SU-DHL-6 (cell line): ENCODE measurements around the gene NTF4.
A peak's percentile ranks its signal among the peaks of the same experiment; 100 is the strongest.
"Not testable (repeated sequence)": the region's sequence is repeated elsewhere in the genome, so short reads cannot be mapped to it uniquely, and the experiment has no call there.

Experiments
- H2AFZ ChIP-seq: fragments of 200-600 bp; sonication (generic); 2 replicates; pipeline ENCODE4 v1.6.1; 2014; ENCODE audit warnings: low read depth, mild to moderate bottlenecking, moderate library complexity, mixed read lengths, antibody characterized with exemption, low read length; ENCODE audit not compliant: severe bottlenecking
- H3F3A ChIP-seq: fragments of 200-600 bp; shearing (Covaris generic); 2 replicates; pipeline ENCODE4 v1.6.0; 2016; ENCODE audit warnings: antibody characterized with exemption, mild to moderate bottlenecking; ENCODE audit not compliant: insufficient read depth
- H3K27ac ChIP-seq: fragments of 200-600 bp; sonication (generic); 2 replicates; pipeline ENCODE4 v1.5.1; 2016; ENCODE audit warnings: low read depth, mild to moderate bottlenecking, low read length, moderate library complexity, mixed read lengths
- H3K27me3 ChIP-seq: fragments of 200-600 bp; sonication (generic), shearing (Covaris generic); 2 replicates; pipeline ENCODE4 v1.6.0; 2014; ENCODE audit warnings: mild to moderate bottlenecking, low read length
- H3K36me3 ChIP-seq: fragments of 200-600 bp; sonication (generic); 2 replicates; pipeline ENCODE4 v1.6.1; 2014; ENCODE audit warnings: mild to moderate bottlenecking, low read length, mixed read lengths
- H3K4me2 ChIP-seq: fragments of 300-600, 200-600 bp; shearing (Covaris generic), sonication (generic); 2 replicates; pipeline ENCODE4 v1.6.0; 2014; ENCODE audit warnings: low read length, low read depth, mild to moderate bottlenecking; ENCODE audit not compliant: poor library complexity, severe bottlenecking
- H3K4me3 ChIP-seq: fragments of 200-600 bp; sonication (generic); 2 replicates; pipeline ENCODE4 v1.5.1; 2014; ENCODE audit warnings: antibody characterized with exemption, low read length, mild to moderate bottlenecking, mixed read lengths; ENCODE audit not compliant: insufficient read depth, poor library complexity, severe bottlenecking
- H3K79me2 ChIP-seq: fragments of 200-600 bp; sonication (generic); 2 replicates; pipeline ENCODE4 v1.6.1; 2014; ENCODE audit warnings: mild to moderate bottlenecking, low read length, moderate library complexity; ENCODE audit not compliant: insufficient read depth
- H3K9ac ChIP-seq: fragments of 200-600 bp; sonication (generic); 2 replicates; pipeline ENCODE4 v1.7.0; 2014; ENCODE audit warnings: mild to moderate bottlenecking, low read length
- H3K9me2 ChIP-seq: fragments of 200-600 bp; sonication (generic); replicated peaks from 2 replicates; pipeline ENCODE4 v1.6.1; 2014; ENCODE audit warnings: low read length; ENCODE audit not compliant: insufficient read depth
- H3K9me3 ChIP-seq: fragments of 200-600 bp; sonication (generic); 2 replicates; pipeline ENCODE4 v1.6.1; 2014; ENCODE audit warnings: low read length, mixed read lengths; ENCODE audit not compliant: insufficient read depth
- H4K20me1 ChIP-seq: fragments of 200-600 bp; sonication (generic); 2 replicates; pipeline ENCODE4 v1.6.1; 2014; ENCODE audit warnings: low read depth, mild to moderate bottlenecking, antibody characterized with exemption, low read length, moderate library complexity, mixed read lengths
- CTCF ChIP-seq: fragments of 200-600 bp; sonication (generic); IDR thresholded peaks from one replicate; pipeline ENCODE4 v1.5.1; 2017; ENCODE audit warnings: antibody characterized with exemption, mild to moderate bottlenecking, low read length, moderate library complexity; ENCODE audit not compliant: insufficient read depth, poor library complexity, severe bottlenecking
- EZH2phosphoT487 ChIP-seq: fragments of 200-600 bp; sonication (generic), shearing (Covaris generic); conservative IDR thresholded peaks from 2 replicates; pipeline ENCODE4 v1.6.1; 2018; ENCODE audit warnings: mild to moderate bottlenecking, antibody characterized with exemption, low read length, moderate library complexity, mixed read lengths

Gene NTF4

GRCh38 chr19:49024233-49024632 lies 40.4 kb downstream of the NTF4 start, which contains the start of gene CGB3:
Gene CGB3 (minus strand): TSS chr19:49024333. CDS start chr19:49023971, 362 bp downstream.
- H3K36me3 ChIP-seq, H3K27ac ChIP-seq, H3K27me3 ChIP-seq, H3K4me2 ChIP-seq, H3F3A ChIP-seq, H3K9me3 ChIP-seq, H3K79me2 ChIP-seq, H2AFZ ChIP-seq, H3K9ac ChIP-seq, H3K4me3 ChIP-seq, H3K9me2 ChIP-seq, H4K20me1 ChIP-seq: not testable (repeated sequence)

GRCh38 chr19:49022116-49022515 lies 42.5 kb downstream of the NTF4 start:
- Histone ChIP-seq H3F3A (no peaks in the 10 kb centered on the region), H3K27me3 (no peaks in the 10 kb centered on the region), H3K9ac (no peak overlapping the region), H3K27ac (no peak overlapping the region), H3K9me3 (no peaks in the 10 kb centered on the region), H3K9me2 (no peaks in the 10 kb centered on the region), H2AFZ (no peak overlapping the region), H3K4me3 (no peak overlapping the region), H3K4me2 (no peak overlapping the region), H4K20me1 (no peaks in the 10 kb centered on the region), H3K36me3 (no peaks in the 10 kb centered on the region), H3K79me2 (no peaks in the 10 kb centered on the region)
- no peak for TF ChIP-seq CTCF
- TF ChIP-seq EZH2phosphoT487, result no peak

GRCh38 chr19:49020931-49021895 lies 43.4 kb downstream of the NTF4 start:
- Histone ChIP-seq H3K27me3 (no peaks in the 10 kb centered on the region), H3F3A (no peaks in the 10 kb centered on the region), H3K9ac (no peak overlapping the region), H2AFZ (peak overlapping the region; percentile 27), H3K9me3 (no peaks in the 10 kb centered on the region), H3K79me2 (no peaks in the 10 kb centered on the region), H3K27ac (no peak overlapping the region), H3K4me2 (peak overlapping the region; percentile 11), H4K20me1 (no peaks in the 10 kb centered on the region), H3K36me3 (no peaks in the 10 kb centered on the region), H3K9me2 (no peaks in the 10 kb centered on the region), H3K4me3 (no peak overlapping the region)
- no peak for TF ChIP-seq CTCF
- TF ChIP-seq EZH2phosphoT487, result no peak

GRCh38 chr19:49020342-49020741 lies 44.3 kb downstream of the NTF4 start:
- Histone ChIP-seq H3K79me2 (no peaks in the 10 kb centered on the region), H3F3A (no peaks in the 10 kb centered on the region), H4K20me1 (no peaks in the 10 kb centered on the region), H2AFZ (no peak overlapping the region), H3K4me3 (no peak overlapping the region), H3K36me3 (no peaks in the 10 kb centered on the region), H3K9me3 (no peaks in the 10 kb centered on the region), H3K27ac (no peak overlapping the region), H3K27me3 (no peaks in the 10 kb centered on the region), H3K4me2 (no peak overlapping the region), H3K9me2 (no peaks in the 10 kb centered on the region), H3K9ac (no peak overlapping the region)
- TF ChIP-seq CTCF, result no peak
- TF ChIP-seq EZH2phosphoT487, result no peak
